HEK293T (cell line): ENCODE results near the gene FGD5.

Experiments
- CTCF ChIA-PET: fragments of 350-600 bp; formaldehyde crosslinking; extraction: SDS; loops from one replicate; lab custom pipeline; 2021; ENCODE audit warnings: antibody characterized with exemption, inconsistent platforms; lab: Yijun Ruan, JAX
- POLR2A ChIA-PET: fragments of 350-600 bp; formaldehyde crosslinking; extraction: SDS; loops from one replicate; lab custom pipeline; 2020; ENCODE audit warnings: antibody characterized with exemption, inconsistent platforms; lab: Yijun Ruan, JAX
- DNase-seq: peaks from one replicate; pipeline ENCODE4 v3.0.0; 2012; ENCODE audit warnings: mixed read lengths; ENCODE audit errors: extremely low spot score
- ARNT ChIP-seq: fragments of 450-650 bp; IDR thresholded peaks from 2 replicates; pipeline ENCODE4 v1.6.1; 2017; ENCODE audit warnings: mild to moderate bottlenecking
- BHLHE40 ChIP-seq: fragments of 450-650 bp; IDR thresholded peaks from 2 replicates; pipeline ENCODE4 v1.6.1; 2016; ENCODE audit warnings: mild to moderate bottlenecking, moderate library complexity, borderline replicate concordance
- CTBP1 ChIP-seq: fragments of 450-650 bp; IDR thresholded peaks from 2 replicates; pipeline ENCODE4 v1.6.1; 2016; ENCODE audit warnings: borderline replicate concordance
- ELF4 ChIP-seq: fragments of 450-650 bp; IDR thresholded peaks from 2 replicates; pipeline ENCODE4 v1.6.1; 2017; ENCODE audit warnings: antibody characterized with exemption
- FOXA1 ChIP-seq: fragments of 450-650 bp; IDR thresholded peaks from 2 replicates; pipeline ENCODE4 v1.6.1; 2016; ENCODE audit warnings: mild to moderate bottlenecking
- FOXK2 ChIP-seq: fragments of 450-650 bp; IDR thresholded peaks from 2 replicates; pipeline ENCODE4 v1.6.1; 2016; ENCODE audit warnings: mild to moderate bottlenecking
- FOXM1 ChIP-seq: fragments of 450-650 bp; IDR thresholded peaks from 2 replicates; pipeline ENCODE4 v1.6.1; 2017; ENCODE audit warnings: mild to moderate bottlenecking, borderline replicate concordance
- HDGF ChIP-seq: fragments of 450-650 bp; IDR thresholded peaks from 2 replicates; pipeline ENCODE4 v1.6.1; 2017; ENCODE audit warnings: antibody characterized with exemption, borderline replicate concordance
- L3MBTL2 ChIP-seq: fragments of 450-650 bp; conservative IDR thresholded peaks from 2 replicates; pipeline ENCODE4 v1.6.1; 2016; ENCODE audit warnings: mild to moderate bottlenecking
- LEF1 ChIP-seq: fragments of 450-650 bp; IDR thresholded peaks from 2 replicates; pipeline ENCODE4 v1.6.1; 2017; ENCODE audit warnings: mild to moderate bottlenecking, borderline replicate concordance
- NFRKB ChIP-seq: fragments of 450-650 bp; IDR thresholded peaks from 2 replicates; pipeline ENCODE4 v1.6.1; 2016; ENCODE audit warnings: mild to moderate bottlenecking, moderate library complexity
- PKNOX1 ChIP-seq: fragments of 450-650 bp; IDR thresholded peaks from 2 replicates; pipeline ENCODE4 v1.6.1; 2016
- SP1 ChIP-seq: fragments of 450-650 bp; IDR thresholded peaks from 2 replicates; pipeline ENCODE4 v1.6.1; 2017
- SUZ12 ChIP-seq: fragments of 450-650 bp; IDR thresholded peaks from 2 replicates; pipeline ENCODE4 v1.6.1; 2016; ENCODE audit warnings: mild to moderate bottlenecking
- TARDBP ChIP-seq: fragments of 450-650 bp; IDR thresholded peaks from 2 replicates; pipeline ENCODE4 v1.6.1; 2016
- ZNF384 ChIP-seq: fragments of 450-650 bp; IDR thresholded peaks from 2 replicates; pipeline ENCODE4 v1.6.1; 2016

FGD5 gene, protein sequence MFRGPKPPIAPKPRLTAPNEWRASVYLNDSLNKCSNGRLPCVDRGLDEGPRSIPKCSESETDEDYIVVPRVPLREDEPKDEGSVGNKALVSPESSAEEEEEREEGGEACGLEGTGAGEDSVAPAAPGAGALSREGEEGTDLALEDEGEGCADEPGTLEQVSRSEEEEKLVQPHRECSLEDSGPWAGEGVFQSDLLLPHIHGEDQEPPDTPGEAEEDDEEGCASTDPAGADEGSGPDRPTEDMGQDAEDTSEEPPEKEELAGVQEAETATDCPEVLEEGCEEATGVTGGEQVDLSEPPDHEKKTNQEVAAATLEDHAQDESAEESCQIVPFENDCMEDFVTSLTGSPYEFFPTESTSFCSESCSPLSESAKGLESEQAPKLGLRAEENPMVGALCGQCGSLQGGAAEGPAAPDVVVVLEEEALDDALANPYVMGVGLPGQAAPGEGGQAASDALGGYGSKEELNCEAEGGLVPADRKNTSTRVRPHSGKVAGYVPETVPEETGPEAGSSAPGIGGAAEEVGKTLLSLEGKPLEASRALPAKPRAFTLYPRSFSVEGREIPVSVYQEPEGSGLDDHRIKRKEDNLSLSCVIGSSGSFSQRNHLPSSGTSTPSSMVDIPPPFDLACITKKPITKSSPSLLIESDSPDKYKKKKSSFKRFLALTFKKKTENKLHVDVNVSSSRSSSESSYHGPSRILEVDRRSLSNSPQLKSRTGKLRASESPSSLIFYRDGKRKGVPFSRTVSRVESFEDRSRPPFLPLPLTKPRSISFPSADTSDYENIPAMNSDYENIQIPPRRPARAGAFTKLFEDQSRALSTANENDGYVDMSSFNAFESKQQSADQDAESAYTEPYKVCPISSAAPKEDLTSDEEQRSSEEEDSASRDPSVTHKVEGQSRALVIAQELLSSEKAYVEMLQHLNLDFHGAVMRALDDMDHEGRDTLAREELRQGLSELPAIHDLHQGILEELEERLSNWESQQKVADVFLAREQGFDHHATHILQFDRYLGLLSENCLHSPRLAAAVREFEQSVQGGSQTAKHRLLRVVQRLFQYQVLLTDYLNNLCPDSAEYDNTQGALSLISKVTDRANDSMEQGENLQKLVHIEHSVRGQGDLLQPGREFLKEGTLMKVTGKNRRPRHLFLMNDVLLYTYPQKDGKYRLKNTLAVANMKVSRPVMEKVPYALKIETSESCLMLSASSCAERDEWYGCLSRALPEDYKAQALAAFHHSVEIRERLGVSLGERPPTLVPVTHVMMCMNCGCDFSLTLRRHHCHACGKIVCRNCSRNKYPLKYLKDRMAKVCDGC (N-terminal part only)

DNA sequence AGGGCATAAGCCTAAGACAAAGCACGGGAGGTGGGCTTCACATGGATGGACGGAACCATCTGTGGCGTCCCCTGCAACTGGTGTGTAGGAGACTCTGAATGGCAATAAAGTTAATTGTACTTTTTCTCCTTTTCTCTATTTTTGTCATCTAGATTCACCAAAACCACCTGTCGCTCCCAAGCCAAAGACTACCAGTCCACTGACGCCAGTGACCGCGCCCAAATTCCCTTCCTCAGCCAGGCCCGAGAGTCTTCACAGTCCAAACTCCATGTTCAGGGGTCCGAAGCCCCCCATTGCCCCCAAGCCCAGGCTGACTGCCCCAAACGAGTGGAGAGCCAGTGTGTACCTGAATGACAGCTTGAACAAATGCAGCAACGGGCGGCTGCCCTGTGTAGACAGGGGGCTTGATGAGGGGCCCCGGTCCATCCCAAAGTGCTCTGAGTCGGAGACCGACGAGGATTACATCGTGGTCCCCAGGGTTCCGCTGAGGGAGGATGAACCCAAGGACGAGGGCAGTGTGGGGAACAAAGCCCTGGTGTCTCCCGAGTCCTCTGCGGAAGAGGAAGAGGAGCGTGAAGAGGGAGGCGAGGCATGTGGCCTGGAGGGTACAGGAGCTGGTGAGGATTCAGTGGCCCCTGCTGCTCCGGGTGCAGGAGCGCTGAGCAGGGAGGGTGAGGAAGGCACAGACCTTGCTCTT, at the start of gene FGD5:
Gene FGD5, plus strand, starts transcription at position 159 of the 697 bp plus-strand sequence. Its CDS starts 110 bp downstream, at position 269.
- no peak for TF ChIP-seq SP1
- no peak for TF ChIP-seq L3MBTL2
- TF ChIP-seq ARNT, result no peak
- no peak for TF ChIP-seq ZNF384
- no peak for TF ChIP-seq FOXK2
- TF ChIP-seq SUZ12, result no peak
- TF ChIP-seq NFRKB, result no peak
- no peak for TF ChIP-seq TARDBP
- TF ChIP-seq LEF1, result no peak
- no peak for TF ChIP-seq FOXM1
- no peak for TF ChIP-seq ELF4
- TF ChIP-seq CTBP1, result no peak
- CTCF ChIA-PET, result no interaction called here
- no peak for DNase-seq
- POLR2A ChIA-PET, result no interaction called here

DNA sequence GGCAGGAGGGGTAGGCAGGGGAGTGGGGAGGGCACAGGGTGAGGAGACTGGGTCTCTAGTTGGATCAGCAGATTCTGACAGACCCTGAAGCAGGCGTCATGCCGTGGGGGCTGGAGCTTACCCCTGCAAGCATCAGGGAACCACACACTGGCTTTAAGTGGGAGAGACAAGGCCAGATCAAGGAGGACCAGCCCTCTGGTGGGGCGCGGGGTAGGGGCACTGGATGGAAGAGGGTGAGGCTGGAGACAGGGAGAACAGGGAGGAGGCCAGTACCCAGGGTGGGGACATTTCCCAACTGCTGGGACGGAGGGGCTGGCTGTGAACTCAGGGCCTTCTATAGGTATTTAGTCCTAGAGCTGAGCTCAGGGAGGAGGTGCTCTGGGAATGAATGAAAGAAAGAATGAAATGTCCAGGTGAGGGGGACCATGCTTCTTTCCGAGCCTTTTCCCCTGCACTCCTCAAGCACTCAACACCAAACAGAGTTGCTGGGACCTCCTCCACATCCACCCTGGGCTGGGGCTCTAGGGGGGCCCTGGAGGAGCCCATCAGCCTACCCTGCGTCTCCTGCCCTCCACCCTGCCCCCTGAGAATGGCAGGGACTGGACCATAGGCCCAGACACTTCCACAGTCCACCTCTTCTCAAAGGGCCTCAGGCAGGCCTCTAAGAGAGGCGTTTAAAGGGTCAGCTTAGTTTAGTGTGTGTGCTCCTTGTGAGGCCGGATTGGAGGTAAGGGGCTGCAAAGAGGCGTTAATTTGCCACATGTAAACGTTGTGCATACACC, 49.0 kb upstream of the FGD5 start:
- no peak for DNase-seq
- TF ChIP-seq HDGF (no peak), FOXA1 (no peak)
- ChIA-PET POLR2A (no interaction called here), CTCF (no interaction called here)

- no peak for DNase-seq
- ChIA-PET CTCF (interaction anchor here (0.9 kb wide), 1 partner anchor 20 kb away, joined by 3 read pairs; no protein-coding TSS in a partner anchor), POLR2A (no interaction called here)
- TF ChIP-seq CTBP1 (no peak), ARNT (no peak), L3MBTL2 (no peak), LEF1 (no peak), FOXM1 (no peak), FOXA1 (no peak), TARDBP (no peak), ELF4 (no peak), BHLHE40 (no peak), SUZ12 (no peak), HDGF (no peak), SP1 (no peak), ZNF384 (no peak), FOXK2 (no peak), PKNOX1 (no peak)
Measured at GRCh38 chr3:14770591-14770990, 48.2 kb upstream of the FGD5 start.

DNA sequence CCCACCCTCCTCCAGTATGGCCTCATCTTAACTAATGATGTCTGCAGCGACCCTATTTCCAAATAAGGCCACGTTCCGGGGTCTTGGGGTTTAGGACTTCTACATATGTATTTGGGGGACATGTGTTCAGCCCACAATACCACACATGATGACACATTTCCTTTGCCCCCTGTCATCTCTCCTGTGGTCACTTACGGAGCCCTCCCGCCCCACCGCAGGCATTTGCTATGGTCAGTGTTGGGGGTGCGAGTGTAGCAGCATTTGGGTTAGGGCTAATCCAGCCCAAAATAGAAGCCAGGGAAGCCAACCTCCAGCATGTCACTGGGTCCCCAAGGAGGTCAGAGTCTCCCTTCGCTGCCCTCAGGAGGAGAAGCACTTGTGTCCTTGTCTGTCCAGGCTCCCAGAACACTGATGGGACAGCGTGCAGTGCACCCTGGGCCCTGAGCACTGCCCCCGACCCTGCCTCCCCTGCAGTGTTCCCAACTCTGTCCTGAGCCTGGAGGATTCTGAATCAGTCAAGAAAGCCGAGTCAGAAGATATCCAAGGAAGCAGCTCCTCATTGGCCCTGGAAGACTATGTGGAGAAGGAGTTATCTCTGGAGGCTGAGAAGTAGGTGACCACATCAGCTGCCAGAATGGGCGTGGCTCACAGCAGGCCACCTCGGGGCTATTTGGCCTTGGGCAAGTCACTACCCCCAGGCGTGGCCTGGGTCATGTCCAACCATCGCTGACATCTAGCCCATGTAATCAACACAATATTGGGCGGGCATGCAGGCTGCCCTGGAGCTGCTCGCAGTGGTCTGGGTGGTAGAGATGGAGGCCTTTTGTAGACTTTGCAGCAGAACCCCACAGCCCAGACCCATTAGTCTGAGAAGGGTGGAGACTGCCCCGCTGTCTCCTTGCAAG, 46.9 kb upstream of the FGD5 start:
- ChIA-PET CTCF (interaction anchor here (0.9 kb wide), 1 partner anchor 19 kb away, joined by 3 read pairs; no protein-coding TSS in a partner anchor), POLR2A (interaction anchor here (0.8 kb wide), 1 partner anchor 120 kb away, joined by 4 read pairs; the partner anchor contains the start of gene CCDC174)
- TF ChIP-seq SUZ12, result no peak
- no peak for TF ChIP-seq ZNF384
- no peak for TF ChIP-seq ELF4
- TF ChIP-seq FOXA1, result no peak
- no peak for TF ChIP-seq TARDBP
- TF ChIP-seq FOXK2, result no peak
- no peak for TF ChIP-seq ARNT
- no peak for TF ChIP-seq FOXM1
- no peak for TF ChIP-seq NFRKB
- no peak for DNase-seq

DNA sequence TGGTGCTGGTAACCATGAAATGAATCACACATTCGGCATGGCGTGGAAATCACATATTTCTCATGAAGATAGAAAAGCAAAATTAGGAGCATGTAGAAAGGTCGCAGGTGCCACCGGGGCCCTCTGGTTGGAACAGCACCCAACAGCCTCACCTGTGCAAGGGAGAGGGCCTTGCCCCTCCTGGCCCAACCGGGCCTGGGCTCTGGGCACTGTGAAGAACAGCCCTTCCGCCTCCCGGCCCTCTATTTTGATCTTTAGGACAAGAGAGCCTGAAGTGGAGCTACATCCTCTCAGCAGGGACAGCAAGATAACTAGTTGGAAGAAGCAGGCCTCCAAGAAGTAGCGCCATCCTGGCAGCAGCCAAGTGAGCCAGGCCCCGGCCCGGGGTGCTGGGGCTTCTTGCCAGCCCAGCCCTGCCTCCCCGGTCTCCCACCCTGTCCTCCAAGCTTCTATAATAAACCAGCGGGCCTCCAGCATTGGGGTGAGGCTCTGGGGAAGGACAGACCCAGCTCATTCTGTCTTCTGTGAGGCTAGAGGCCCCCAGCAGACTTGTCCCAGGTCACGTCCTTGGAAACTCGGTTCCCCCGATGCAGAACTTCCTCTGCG, 46.1 kb upstream of the FGD5 start:
- TF ChIP-seq L3MBTL2 (no peak), NFRKB (no peak), TARDBP (no peak), SP1 (no peak), FOXA1 (no peak), HDGF (no peak), LEF1 (no peak)
- DNase-seq, result no peak
- CTCF ChIA-PET, result no interaction called here
- POLR2A ChIA-PET, result interaction anchor here (0.8 kb wide), 1 partner anchor 121 kb away, joined by 4 read pairs; the partner anchor contains the start of gene CCDC174
